Measurements from ENCODE around the gene EXOC4.

Gene EXOC4

DNA sequence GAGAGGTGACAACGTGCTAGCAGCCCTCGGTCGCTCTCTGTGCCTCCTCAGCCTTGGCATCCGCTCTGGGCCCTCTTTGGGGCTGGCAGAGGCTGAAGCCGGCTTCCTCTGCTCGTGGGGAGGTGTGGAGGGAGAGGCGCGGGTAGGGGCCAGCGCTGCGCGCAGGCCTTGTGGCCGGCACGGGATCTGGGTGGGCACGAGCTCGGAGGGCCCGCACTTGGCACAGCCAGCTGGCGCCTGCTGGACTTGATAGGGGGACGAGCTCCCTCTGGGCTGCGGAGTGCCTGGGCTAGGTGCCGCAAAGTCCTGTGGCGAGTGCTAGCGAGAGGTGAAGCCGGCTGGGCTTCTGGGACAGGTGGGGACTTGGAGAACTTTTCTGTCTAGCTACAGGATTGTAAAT, 170.7 kb downstream of the EXOC4 start:
- Histone ChIP-seq H3K36me3 (ENCODE audit: insufficient read depth, low read length) (no peaks in the 10 kb centered on the region), H3K9me3 (ENCODE audit: control insufficient read depth, insufficient read depth, low read length) (no peaks in the 10 kb centered on the region), H3K9ac (ENCODE audit: low read depth, low read length) (no peak overlapping the region), H3K4me1 (ENCODE audit: insufficient read depth, low read length) (no peaks in the 10 kb centered on the region)

DNA sequence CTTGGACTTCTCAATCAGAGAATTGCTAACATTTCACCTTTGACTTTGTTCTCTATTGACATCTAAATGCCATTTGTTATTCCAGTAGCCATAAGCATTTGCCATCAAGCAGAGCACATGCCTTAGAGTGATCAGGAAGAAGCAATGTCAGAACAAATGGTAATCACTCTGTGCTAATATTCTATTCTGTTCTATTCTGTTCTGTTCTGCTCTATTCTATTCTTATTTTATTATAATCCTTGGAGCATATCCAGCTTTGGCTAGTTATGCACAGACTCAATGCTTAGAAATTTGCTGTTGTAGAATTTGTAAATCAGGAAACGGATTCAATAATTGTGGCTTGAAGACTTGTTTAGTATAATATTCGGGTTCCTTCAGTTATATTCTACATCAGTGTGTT, 175.4 kb downstream of the EXOC4 start:
- H3K4me1 ChIP-seq (ENCODE audit: insufficient read depth, low read length), result no peaks in the 10 kb centered on the region
- no peaks in the 10 kb centered on the region for H3K36me3 ChIP-seq (ENCODE audit: insufficient read depth, low read length)
- no peaks in the 10 kb centered on the region for H3K9me3 ChIP-seq (ENCODE audit: control insufficient read depth, insufficient read depth, low read length)
- H3K9ac ChIP-seq (ENCODE audit: low read depth, low read length), result no peak overlapping the region

- H3K36me3 ChIP-seq (ENCODE audit: insufficient read depth, low read length), result no peaks in the 10 kb centered on the region
- H3K9me3 ChIP-seq (ENCODE audit: control insufficient read depth, insufficient read depth, low read length), result no peaks in the 10 kb centered on the region
- no peaks in the 10 kb centered on the region for H3K4me1 ChIP-seq (ENCODE audit: insufficient read depth, low read length)
- H3K9ac ChIP-seq (ENCODE audit: low read depth, low read length), result no peak overlapping the region
These were observed 176.0 kb downstream of the EXOC4 start for GRCh38 chr7:133428876-133429275.

DNA sequence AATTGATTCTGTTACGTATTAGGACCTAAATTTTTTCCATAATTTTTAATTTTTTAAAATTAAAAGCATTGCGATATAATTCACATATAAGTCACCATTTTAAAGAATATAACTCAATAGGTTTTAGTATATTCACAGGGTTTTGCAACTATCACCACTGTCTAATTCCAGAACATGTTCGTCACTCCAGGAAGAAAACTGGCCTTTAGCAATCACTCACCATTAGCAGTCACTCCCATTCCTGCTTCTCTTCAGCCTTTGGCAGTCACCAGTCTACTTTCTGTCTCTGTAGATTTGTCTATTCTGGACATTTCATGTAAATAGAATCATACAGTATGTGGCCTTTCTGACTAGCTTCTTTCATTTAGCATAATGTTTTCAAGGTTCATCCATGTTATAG, 176.5 kb downstream of the EXOC4 start:
- no peak overlapping the region for H3K9ac ChIP-seq (ENCODE audit: low read depth, low read length)
- H3K36me3 ChIP-seq (ENCODE audit: insufficient read depth, low read length), result no peaks in the 10 kb centered on the region
- H3K4me1 ChIP-seq (ENCODE audit: insufficient read depth, low read length), result no peaks in the 10 kb centered on the region
- H3K9me3 ChIP-seq (ENCODE audit: control insufficient read depth, insufficient read depth, low read length), result no peaks in the 10 kb centered on the region

DNA sequence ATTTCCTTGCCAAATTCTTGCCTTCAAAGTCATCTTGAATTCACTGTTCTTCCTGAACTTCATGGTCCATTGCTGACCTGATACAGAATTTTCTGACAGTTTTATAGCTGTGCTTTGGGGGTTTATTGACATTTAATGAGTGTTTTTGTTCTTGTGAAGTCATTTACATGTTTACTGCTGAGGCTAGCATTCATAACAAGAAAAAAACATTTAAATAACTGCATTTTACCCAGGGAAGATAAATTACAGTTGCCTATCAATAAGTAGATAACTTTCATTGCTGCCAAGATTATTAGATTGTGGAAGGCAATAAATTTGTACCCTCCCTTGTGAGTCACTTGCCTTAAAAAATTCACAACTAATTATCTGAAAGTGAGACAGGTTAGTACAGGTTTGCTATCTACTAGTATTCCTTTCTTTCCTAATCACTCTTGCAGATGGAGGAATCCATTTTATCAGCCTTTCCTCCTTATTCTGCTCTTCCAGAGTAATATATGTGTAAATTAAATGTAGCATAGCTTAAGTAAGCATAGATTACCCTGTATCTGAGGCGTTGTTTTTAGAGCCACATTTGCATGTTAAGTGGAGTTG, 178.4 kb downstream of the EXOC4 start:
- no peaks in the 10 kb centered on the region for H3K36me3 ChIP-seq (ENCODE audit: insufficient read depth, low read length)
- no peaks in the 10 kb centered on the region for H3K9me3 ChIP-seq (ENCODE audit: control insufficient read depth, insufficient read depth, low read length)
- H3K4me1 ChIP-seq (ENCODE audit: insufficient read depth, low read length), result no peaks in the 10 kb centered on the region
- no peak overlapping the region for H3K9ac ChIP-seq (ENCODE audit: low read depth, low read length)

DNA sequence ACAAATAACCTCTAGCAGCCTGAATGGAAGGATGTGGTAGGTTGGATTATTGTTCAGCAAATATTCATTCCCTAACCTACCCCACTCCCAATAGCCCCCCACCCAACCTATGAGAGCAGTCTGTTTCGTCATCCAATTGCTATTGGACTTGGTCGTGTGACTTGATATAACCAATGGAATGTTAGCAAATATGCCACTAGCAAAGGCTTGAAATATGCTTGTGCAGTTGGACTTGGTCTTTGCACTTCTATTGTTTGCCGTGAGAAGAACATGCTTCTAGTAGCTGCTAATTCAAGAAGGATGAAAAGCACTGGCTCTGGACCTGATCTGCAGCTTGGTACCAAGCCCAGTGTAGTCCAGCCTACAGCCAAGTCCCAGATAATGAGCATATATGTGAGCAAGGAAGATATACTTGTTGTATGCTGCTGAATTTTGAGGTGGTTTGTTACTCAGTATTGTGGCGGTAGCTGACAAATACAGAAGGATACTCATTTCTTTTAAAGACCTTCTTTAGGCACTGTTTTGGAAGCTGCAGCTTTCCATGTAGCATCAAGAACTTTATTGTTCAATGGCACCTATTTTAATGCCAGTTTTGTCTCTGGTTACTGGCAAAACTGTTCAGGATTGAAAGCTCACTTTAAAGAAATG, 180.4 kb downstream of the EXOC4 start:
- Histone ChIP-seq H3K9me3 (ENCODE audit: control insufficient read depth, insufficient read depth, low read length) (no peaks in the 10 kb centered on the region), H3K9ac (ENCODE audit: low read depth, low read length) (no peak overlapping the region), H3K4me1 (ENCODE audit: insufficient read depth, low read length) (no peaks in the 10 kb centered on the region), H3K36me3 (ENCODE audit: insufficient read depth, low read length) (no peaks in the 10 kb centered on the region)

- Histone ChIP-seq H3K36me3 (ENCODE audit: insufficient read depth, low read length) (no peaks in the 10 kb centered on the region), H3K9me3 (ENCODE audit: control insufficient read depth, insufficient read depth, low read length) (no peaks in the 10 kb centered on the region), H3K4me1 (ENCODE audit: insufficient read depth, low read length) (no peaks in the 10 kb centered on the region), H3K9ac (ENCODE audit: low read depth, low read length) (no peak overlapping the region)
These were observed 181.5 kb downstream of the EXOC4 start for GRCh38 chr7:133434246-133434865.

- no peaks in the 10 kb centered on the region for H3K9me3 ChIP-seq (ENCODE audit: control insufficient read depth, insufficient read depth, low read length)
These were observed 183.1 kb downstream of the EXOC4 start for GRCh38 chr7:133436014-133436428.

DNA sequence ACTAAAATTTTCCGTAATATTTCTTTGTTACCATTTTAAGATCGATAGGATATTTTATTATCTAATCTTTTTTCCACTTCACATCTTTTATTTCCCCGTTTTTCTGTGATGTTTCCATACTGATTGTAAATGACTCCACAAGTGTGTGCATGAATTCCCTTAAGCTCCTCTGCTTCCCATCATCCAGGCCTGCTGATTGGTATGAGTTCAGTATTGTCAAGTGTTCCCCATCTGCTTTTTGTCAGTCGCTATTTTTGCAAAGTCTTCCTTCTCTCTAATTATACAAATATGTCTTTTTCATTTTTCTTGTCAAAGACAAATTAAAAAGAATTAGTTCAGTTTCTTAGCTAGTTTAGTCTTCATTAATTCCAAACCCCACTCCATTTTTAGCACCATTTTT, 184.7 kb downstream of the EXOC4 start:
- Histone ChIP-seq H3K9me3 (ENCODE audit: control insufficient read depth, insufficient read depth, low read length) (no peaks in the 10 kb centered on the region), H3K4me1 (ENCODE audit: insufficient read depth, low read length) (no peaks in the 10 kb centered on the region), H3K36me3 (ENCODE audit: insufficient read depth, low read length) (no peaks in the 10 kb centered on the region), H3K9ac (ENCODE audit: low read depth, low read length) (no peak overlapping the region)

More at GRCh38 chr7:133436014-133436428, 183.1 kb downstream of the EXOC4 start:
- H3K4me1 ChIP-seq (ENCODE audit: insufficient read depth, low read length), result no peaks in the 10 kb centered on the region
- H3K36me3 ChIP-seq (ENCODE audit: insufficient read depth, low read length), result no peaks in the 10 kb centered on the region
- H3K9ac ChIP-seq (ENCODE audit: low read depth, low read length), result no peak overlapping the region

DNA sequence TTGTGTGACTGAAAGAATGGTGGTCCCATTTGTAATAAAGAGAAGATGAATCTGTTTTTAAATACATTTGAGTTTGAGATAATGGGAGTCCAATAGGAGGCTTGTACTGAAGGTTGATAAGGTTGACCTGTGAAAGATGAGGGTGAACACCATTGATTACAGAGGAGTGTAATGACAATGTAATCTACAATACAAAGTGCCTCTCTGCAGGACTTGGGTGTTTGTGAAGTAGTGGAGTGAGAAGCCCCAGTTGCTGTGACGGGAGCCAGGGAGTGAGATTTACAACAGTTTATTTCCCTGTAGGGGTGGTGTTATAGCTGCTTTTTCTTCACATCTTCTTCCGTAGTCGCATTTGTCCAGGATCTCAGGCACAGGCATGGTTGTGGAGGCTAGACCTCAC, 189.9 kb downstream of the EXOC4 start:
- no peaks in the 10 kb centered on the region for H3K36me3 ChIP-seq (ENCODE audit: insufficient read depth, low read length)
- H3K9ac ChIP-seq (ENCODE audit: low read depth, low read length), result no peak overlapping the region
- H3K4me1 ChIP-seq (ENCODE audit: insufficient read depth, low read length), result no peaks in the 10 kb centered on the region

DNA sequence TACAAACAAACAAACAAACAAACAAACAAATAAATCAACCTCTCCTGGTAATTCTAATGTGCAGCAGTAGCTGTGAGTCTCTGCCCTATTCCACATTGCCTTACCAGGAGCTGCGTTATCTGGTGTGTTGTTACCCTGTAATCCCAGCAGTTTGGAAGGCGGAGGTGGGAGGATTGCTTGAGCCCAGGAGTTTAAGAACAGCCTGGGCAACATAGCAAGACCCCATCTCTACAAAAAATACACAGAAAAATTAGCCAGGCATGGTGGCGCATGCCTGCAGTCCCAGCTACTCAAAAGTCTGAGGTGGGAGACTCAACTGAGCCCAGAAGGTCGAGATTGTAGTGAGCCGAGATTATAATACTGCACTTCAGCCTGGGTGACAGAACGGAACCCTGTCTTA, 192.7 kb downstream of the EXOC4 start:
- Histone ChIP-seq H3K36me3 (ENCODE audit: insufficient read depth, low read length) (no peaks in the 10 kb centered on the region), H3K9ac (ENCODE audit: low read depth, low read length) (no peak overlapping the region), H3K9me3 (ENCODE audit: control insufficient read depth, insufficient read depth, low read length) (no peaks in the 10 kb centered on the region), H3K4me1 (ENCODE audit: insufficient read depth, low read length) (no peaks in the 10 kb centered on the region)

More for the DNA sequence above, 189.9 kb downstream of the EXOC4 start:
- H3K9me3 ChIP-seq (ENCODE audit: control insufficient read depth, insufficient read depth, low read length), result no peaks in the 10 kb centered on the region

DNA sequence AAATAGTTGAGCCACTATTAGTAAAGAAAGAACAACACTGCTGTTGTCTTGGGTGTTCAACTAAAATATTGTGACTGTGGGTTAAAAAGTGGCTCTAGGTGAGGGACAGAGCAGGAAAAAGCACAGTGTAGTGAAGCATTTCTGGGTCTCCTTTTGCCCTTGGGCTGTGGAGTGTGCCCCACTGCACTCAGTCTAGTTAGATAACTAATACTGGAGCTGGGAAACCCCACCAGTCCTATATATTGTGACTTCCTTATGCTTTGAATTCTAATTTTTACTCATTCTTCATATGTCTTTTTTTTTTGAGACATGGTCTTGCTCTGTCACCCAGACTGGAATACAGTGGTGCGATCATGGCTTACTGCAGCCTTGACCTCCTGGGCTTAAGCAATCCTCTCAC, 195.1 kb downstream of the EXOC4 start:
- Histone ChIP-seq H3K9ac (ENCODE audit: low read depth, low read length) (no peak overlapping the region), H3K36me3 (ENCODE audit: insufficient read depth, low read length) (no peaks in the 10 kb centered on the region), H3K9me3 (ENCODE audit: control insufficient read depth, insufficient read depth, low read length) (no peaks in the 10 kb centered on the region), H3K4me1 (ENCODE audit: insufficient read depth, low read length) (no peaks in the 10 kb centered on the region)

- Histone ChIP-seq H3K36me3 (ENCODE audit: insufficient read depth, low read length) (no peaks in the 10 kb centered on the region), H3K9me3 (ENCODE audit: control insufficient read depth, insufficient read depth, low read length) (no peaks in the 10 kb centered on the region), H3K9ac (ENCODE audit: low read depth, low read length) (no peak overlapping the region), H3K4me1 (ENCODE audit: insufficient read depth, low read length) (no peaks in the 10 kb centered on the region)
These were observed 199.7 kb downstream of the EXOC4 start for GRCh38 chr7:133452577-133452976.

- H3K4me1 ChIP-seq (ENCODE audit: insufficient read depth, low read length), result no peaks in the 10 kb centered on the region
- no peak overlapping the region for H3K9ac ChIP-seq (ENCODE audit: low read depth, low read length)
- H3K9me3 ChIP-seq (ENCODE audit: control insufficient read depth, insufficient read depth, low read length), result no peaks in the 10 kb centered on the region
- H3K36me3 ChIP-seq (ENCODE audit: insufficient read depth, low read length), result no peaks in the 10 kb centered on the region
These were observed 205.8 kb downstream of the EXOC4 start for GRCh38 chr7:133458688-133459087.

DNA sequence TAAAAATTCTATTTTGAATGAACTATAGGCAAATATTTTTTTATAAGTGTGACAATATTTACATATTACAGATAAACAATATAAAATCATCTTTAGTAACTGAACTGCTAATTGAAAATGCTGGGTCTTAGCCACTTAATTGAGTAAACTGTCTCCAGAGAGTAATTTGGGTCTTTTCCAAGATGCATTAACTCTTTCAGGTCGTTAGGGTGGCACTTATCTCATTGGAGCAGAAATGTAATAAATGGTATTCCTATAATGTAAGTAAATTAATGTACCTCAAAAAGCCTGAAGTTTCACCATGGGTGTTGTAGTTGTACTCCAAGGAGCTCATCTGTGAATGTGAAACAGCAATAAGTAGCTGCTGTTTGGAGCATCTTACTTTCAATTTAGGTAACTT, 208.5 kb downstream of the EXOC4 start:
- no peaks in the 10 kb centered on the region for H3K4me1 ChIP-seq (ENCODE audit: insufficient read depth, low read length)
- H3K9me3 ChIP-seq (ENCODE audit: control insufficient read depth, insufficient read depth, low read length), result no peaks in the 10 kb centered on the region
- H3K9ac ChIP-seq (ENCODE audit: low read depth, low read length), result no peak overlapping the region
- H3K36me3 ChIP-seq (ENCODE audit: insufficient read depth, low read length), result no peaks in the 10 kb centered on the region

All from ES-I3 (cell line).